Astrocyte of the spinal cord (primary cell): ENCODE results near the gene CHMP1B.

Experiments used
- DNase-seq: peaks from one replicate; pipeline ENCODE4 v3.0.0; 2011; ENCODE audit warnings: low read depth, low spot score
- H3K4me3 ChIP-seq: 2 replicates; pipeline ENCODE4 v1.5.1; 2011; ENCODE audit warnings: low read depth, mild to moderate bottlenecking, low read length, moderate library complexity
- CTCF ChIP-seq: IDR thresholded peaks from 2 replicates; pipeline ENCODE4 v1.5.1; 2012; ENCODE audit warnings: low read depth, mild to moderate bottlenecking, low read length, inconsistent platforms
- in situ Hi-C: cut with HindIII; loops from 2 replicates; pipeline ENCODE4 v1.10.0; 2017; ENCODE audit warnings: low sequenced_read_pairs

CHMP1B gene

GRCh38 chr18:11857177-11857887 lies 6.1 kb downstream of the CHMP1B start:
- peak; percentile 100 for DNase-seq
- H3K4me3 ChIP-seq, result no peak overlapping the region
- no peak for TF ChIP-seq CTCF
- in situ Hi-C loops, result no loop called here

GRCh38 chr18:11859282-11859830 lies 8.1 kb downstream of the CHMP1B start:
- TF ChIP-seq CTCF, result no peak
- in situ Hi-C loops, result no loop called here

GRCh38 chr18:11859903-11860407 lies 8.7 kb downstream of the CHMP1B start:
- peak; percentile 39 for TF ChIP-seq CTCF
- H3K4me3 ChIP-seq, result no peak overlapping the region
- in situ Hi-C loops, result no loop called here
- DNase-seq, result peak; percentile 85

More at GRCh38 chr18:11859282-11859830, 8.1 kb downstream of the CHMP1B start:
- H3K4me3 ChIP-seq, result no peak overlapping the region
- DNase-seq, result no peak

- DNase-seq, result no peak
- in situ Hi-C loops, result no loop called here
- H3K4me3 ChIP-seq, result no peak overlapping the region
- TF ChIP-seq CTCF, result no peak
Measured at GRCh38 chr18:11860594-11861450, 9.6 kb downstream of the CHMP1B start.

- in situ Hi-C loops, result no loop called here
- TF ChIP-seq CTCF, result no peak
- no peak overlapping the region for H3K4me3 ChIP-seq
- no peak for DNase-seq
Measured at GRCh38 chr18:11861583-11862288, 10.5 kb downstream of the CHMP1B start.
